ENCODE data around the gene MGMT. TPM values are rescaled to one million over a fixed set of nuclear protein-coding genes. Genes with fewer than 3 reads are reported as not detected.

The MGMT gene
- total and polyA plus RNA-seq, 9 of the 15 experiments (the other 6 are each of a cell fraction or from before 2014, with no cell fraction given) = 0.03 to 0.29 (median 0.11) TPM; not detected in 4

DNA sequence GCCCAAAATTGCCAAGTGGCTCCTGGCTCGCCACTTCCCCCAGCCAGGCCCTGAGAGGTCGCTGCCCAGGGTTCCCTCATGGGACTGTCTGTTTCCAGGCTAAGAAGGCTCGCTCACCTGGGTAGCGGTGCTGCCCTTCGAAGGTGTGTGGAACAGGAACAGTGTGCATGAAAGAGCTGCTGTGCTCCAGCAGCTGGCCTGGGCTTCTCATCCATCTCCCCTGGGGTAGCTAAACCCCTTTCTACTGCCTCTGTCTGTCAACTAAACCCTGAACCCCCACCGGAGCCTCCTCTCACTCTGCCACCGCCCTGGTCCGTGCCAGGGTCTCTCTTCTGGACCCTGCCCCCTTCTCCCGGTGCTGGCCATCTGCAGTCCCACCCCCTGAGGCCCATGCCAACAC lies 344.2 kb downstream of the MGMT start:
- no peak overlapping the region for H3K27ac ChIP-seq (ENCODE audit: extremely low read depth, low read depth, low read length)
- no peaks in the 10 kb centered on the region for H3K79me2 ChIP-seq (ENCODE audit: control insufficient read depth, insufficient read depth, low read length)
- TF ChIP-seq FOXA3 (CRISPR knock-in tag; conservative IDR thresholded peaks at IDR 0.05 in 1 of 2, IDR thresholded peaks at IDR 0.05 in 1 of 2) = no peak
- no peak for TF ChIP-seq U2AF2 (optimal IDR thresholded peaks at IDR 0.05; ENCODE audit: low read depth, low read length)
- no peak for TF ChIP-seq FOXK1 (CRISPR knock-in tag; IDR thresholded peaks at IDR 0.05; ENCODE audit: borderline replicate concordance)
- TF ChIP-seq JUNB (CRISPR knock-in tag; conservative IDR thresholded peaks at IDR 0.05) = no peak
- TF ChIP-seq, protein P1, sequence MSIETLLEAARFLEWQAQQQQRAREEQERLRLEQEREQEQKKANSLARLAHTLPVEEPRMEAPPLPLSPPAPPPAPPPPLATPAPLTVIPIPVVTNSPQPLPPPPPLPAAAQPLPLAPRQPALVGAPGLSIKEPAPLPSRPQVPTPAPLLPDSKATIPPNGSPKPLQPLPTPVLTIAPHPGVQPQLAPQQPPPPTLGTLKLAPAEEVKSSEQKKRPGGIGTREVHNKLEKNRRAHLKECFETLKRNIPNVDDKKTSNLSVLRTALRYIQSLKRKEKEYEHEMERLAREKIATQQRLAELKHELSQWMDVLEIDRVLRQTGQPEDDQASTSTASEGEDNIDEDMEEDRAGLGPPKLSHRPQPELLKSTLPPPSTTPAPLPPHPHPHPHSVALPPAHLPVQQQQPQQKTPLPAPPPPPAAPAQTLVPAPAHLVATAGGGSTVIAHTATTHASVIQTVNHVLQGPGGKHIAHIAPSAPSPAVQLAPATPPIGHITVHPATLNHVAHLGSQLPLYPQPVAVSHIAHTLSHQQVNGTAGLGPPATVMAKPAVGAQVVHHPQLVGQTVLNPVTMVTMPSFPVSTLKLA (conservative IDR thresholded peaks at IDR 0.05) = no peak
- TF ChIP-seq, protein P2, sequence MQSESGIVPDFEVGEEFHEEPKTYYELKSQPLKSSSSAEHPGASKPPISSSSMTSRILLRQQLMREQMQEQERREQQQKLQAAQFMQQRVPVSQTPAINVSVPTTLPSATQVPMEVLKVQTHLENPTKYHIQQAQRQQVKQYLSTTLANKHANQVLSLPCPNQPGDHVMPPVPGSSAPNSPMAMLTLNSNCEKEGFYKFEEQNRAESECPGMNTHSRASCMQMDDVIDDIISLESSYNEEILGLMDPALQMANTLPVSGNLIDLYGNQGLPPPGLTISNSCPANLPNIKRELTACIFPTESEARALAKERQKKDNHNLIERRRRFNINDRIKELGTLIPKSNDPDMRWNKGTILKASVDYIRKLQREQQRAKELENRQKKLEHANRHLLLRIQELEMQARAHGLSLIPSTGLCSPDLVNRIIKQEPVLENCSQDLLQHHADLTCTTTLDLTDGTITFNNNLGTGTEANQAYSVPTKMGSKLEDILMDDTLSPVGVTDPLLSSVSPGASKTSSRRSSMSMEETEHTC (IDR thresholded peaks at IDR 0.05) = no peak
- no peak for TF ChIP-seq KDM4B (IDR thresholded peaks at IDR 0.05; ENCODE audit: borderline replicate concordance in 2 of 2, low read depth in 1 of 2)
- TF ChIP-seq NR2F6 (CRISPR knock-in tag; IDR thresholded peaks at IDR 0.05) = no peak
- TF ChIP-seq ZNF133 (CRISPR knock-in tag; IDR thresholded peaks at IDR 0.05) = no peak
- TF ChIP-seq ZBED1 (IDR thresholded peaks at IDR 0.05) = no peak
- no peak for TF ChIP-seq SREBF2 (CRISPR knock-in tag; IDR thresholded peaks at IDR 0.05)
- TF ChIP-seq RCOR1 (IDR thresholded peaks at IDR 0.05; ENCODE audit: borderline replicate concordance in 1 of 2, low read depth in 2 of 2, low read length in 2 of 2) = no peak
- no peaks in the 10 kb centered on the region for H3K36me3 ChIP-seq (ENCODE audit: control insufficient read depth, insufficient read depth, low read length)
- no peak overlapping the region for H3K4me3 ChIP-seq
- ATAC-seq (no peak), FAIRE-seq (no peak), DNase-seq (ENCODE audit: extremely low read depth in 1 of 4, low spot score in 3 of 4) (no peak)
- BruUV-seq (replicated peaks) = no TSS peak
- no peaks in the 10 kb centered on the region for H4K20me1 ChIP-seq (replicated peaks; ENCODE audit: control insufficient read depth, insufficient read depth, low read length)
- ChIA-PET CTCF (ENCODE audit: low intra/inter-chr PET ratio) (no interaction called here), POLR2A (no interaction called here)
- no peaks in the 10 kb centered on the region for H3K9me3 ChIP-seq (replicated peaks; ENCODE audit: control insufficient read depth, insufficient read depth, low read depth, low read length)
- WGBS (ENCODE audit: insufficient coverage, low coverage, missing lambda C conversion rate) = 0% methylated on average over 4 of the region's 9 CpGs
- peaks cover 0 to 10% of the 10 kb centered on the region in 2 experiments; a peak in 1 of 5 replicates for H3K27me3 ChIP-seq (ENCODE audit: control insufficient read depth in 2 of 2, insufficient read depth in 2 of 2, low read length in 2 of 2)
- no peak overlapping the region for H3K4me2 ChIP-seq (ENCODE audit: insufficient read depth, low read length)
- no peak overlapping the region for H2AFZ ChIP-seq (ENCODE audit: low read depth, low read length)
- no peak overlapping the region for H3K9ac ChIP-seq (ENCODE audit: insufficient read depth in 1 of 2, low read depth in 2 of 2, low read length in 2 of 2)
- in situ Hi-C loops (cut with MboI) (no loop called here), intact Hi-C loops (cut with micrococcal nuclease) (no loop called here)
- H3K4me1 ChIP-seq (replicated peaks in 1 of 2; ENCODE audit: control insufficient read depth in 2 of 2, insufficient read depth in 2 of 2, low read length in 2 of 2) = no peaks in the 10 kb centered on the region
- H3K9me1 ChIP-seq (ENCODE audit: control insufficient read depth, insufficient read depth, low read length) = no peaks in the 10 kb centered on the region

Measured in K562 (cell line).